Measurements from ENCODE around the gene STXBP6.

DNA sequence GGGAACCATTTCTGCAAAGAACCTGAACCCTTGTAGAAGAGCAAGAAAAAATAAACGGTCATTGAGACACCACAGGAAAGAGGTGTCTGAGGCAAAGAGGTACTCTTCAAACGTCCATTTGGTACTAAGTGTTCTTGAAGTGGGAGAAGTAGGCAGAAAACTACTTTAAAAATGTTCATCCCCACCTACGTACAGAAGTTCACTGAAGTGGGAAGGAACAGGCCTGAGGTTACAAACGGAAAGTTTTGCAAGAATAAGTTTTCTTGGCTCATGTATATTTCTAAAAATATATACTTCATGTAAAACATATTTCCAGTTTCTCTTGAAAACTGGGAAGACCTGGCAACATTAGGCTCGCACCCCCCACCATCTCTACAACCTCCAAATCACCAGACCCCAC lies 61.2 kb downstream of the STXBP6 start:
- TF ChIP-seq POLR2A (IDR thresholded peaks at IDR 0.05) (no peak), CTCF (IDR thresholded peaks at IDR 0.05) (no peak)
